ENCODE measurements around the gene FKBP1A.

Gene FKBP1A

DNA sequence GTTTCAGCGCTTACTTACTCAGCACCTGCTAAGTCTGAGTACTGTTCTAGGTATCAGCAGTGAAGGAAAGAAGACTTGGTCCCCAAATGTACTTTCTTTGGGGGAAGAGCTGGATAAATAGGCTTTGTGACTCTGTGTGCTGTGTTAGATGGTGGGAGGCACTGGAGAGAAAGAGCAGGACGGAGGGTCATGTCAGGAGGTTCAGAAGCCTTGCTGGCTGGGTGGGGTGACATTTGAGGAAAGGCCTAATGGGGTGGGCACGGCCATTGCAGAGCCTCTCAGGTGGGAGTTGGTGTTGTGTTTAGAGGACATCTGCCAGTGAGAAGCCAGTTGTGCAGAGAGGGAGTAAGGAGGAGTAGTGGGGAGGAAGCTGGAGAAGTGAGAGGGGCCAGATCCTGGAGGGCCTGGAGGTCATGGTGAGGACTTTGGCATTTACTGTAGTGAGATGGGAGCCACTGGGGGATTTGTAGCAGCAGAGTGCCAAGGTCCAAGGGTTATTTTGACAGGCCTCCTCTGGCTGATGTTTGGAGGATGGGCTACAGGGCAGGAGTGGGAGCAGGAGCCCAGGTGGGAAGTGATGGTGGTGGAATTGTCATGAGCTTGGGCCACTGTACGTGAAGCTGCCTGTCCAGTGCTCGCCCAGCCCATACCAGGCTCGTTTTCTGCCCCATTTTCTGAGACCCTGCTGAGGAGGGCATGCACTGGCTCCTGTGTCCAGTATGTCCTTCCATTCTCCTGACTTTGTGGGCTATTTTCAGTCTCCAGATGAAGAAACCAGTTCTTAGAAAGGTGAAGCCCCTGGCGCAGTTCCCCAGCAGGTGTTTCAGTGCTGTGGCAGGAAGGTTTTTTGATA is 64.8 kb downstream of the FKBP1A start:
- no peak for DNase-seq (ENCODE audit: insufficient read length)
- no peak for FAIRE-seq
- TF ChIP-seq POLR2A (IDR thresholded peaks at IDR 0.05; ENCODE audit: low read depth, low read length) (no peak), POLR2AphosphoS5 (IDR thresholded peaks at IDR 0.05; ENCODE audit: low read depth, low read length) (no peak), TAF1 (IDR thresholded peaks at IDR 0.05; ENCODE audit: borderline replicate concordance, low read depth, low read length) (no peak)

DNA sequence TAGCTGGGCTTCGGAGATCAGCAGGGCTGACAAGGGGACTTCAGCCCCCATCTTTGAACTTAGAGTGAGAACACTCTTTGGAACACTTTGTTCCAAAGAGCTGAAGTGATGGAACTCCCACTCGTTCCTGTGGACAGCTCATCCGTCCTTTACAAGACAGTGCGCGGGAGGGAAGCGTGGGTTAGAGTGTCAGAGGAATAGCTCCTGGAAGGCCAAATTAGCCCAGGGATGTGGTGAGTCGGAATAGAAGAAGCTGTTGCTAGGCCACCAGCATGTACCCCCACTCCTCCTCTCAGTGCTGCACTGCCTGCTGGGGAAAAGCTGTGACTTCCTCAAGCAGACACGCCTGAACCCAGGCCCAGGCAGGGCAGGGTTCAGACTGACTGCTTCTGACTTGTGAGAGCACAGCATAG is 65.6 kb downstream of the FKBP1A start:
- peak; percentile 21 for FAIRE-seq
- no peak for TF ChIP-seq TAF1 (IDR thresholded peaks at IDR 0.05; ENCODE audit: borderline replicate concordance, low read depth, low read length)
- no peak for DNase-seq (ENCODE audit: insufficient read length)

DNA sequence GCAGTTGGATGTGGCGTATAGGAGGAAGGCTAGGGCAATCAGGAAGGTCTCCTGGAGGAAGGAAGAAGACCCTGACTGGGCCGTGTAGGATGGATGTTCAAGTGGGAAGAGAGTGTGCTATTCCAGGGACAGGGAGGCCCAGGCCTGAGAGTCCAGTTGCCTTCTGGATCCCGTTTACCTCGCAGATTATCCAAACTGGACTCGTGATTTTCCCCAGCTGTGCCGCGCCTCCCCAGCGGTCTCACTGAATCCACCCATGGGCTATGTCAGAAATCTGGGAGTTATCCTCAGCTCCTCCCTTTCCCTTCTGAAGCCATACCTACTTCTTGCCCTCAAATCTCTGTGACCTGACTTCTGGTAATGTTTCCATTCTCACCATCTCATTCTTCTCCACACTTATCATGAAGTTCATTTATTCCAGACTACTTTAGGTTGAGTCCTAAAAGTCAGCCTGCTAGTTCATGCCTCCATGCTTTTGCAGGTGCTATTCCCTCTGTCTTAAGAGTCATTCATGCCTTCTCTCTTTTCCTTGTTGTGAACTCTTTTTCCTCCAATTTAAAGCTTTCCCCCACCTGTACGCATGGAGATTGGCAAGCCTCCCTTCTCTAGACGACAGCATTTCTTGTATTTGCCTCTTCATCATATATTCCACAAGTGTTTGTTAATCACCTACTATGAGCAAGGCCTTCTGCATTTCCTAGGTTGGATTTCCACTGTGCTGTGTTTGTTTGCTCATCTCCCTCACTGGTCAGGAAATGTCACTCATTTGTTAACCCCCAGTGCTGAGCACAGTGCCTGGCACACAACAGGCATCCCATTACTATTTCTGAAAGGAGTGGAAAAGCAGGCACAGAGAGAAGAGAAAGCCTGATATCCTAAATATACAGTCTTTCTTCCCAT is 66.6 kb downstream of the FKBP1A start:
- TF ChIP-seq TAF1 (IDR thresholded peaks at IDR 0.05; ENCODE audit: borderline replicate concordance, low read depth, low read length) (no peak), POLR2AphosphoS5 (IDR thresholded peaks at IDR 0.05; ENCODE audit: low read depth, low read length) (0 out of 2 replicates have a peak, but pooled peaks have one; percentile 33), POLR2A (IDR thresholded peaks at IDR 0.05; ENCODE audit: low read depth, low read length) (no peak)
- DNase-seq (ENCODE audit: insufficient read length) (no peak), FAIRE-seq (peak; percentile 46)

DNA sequence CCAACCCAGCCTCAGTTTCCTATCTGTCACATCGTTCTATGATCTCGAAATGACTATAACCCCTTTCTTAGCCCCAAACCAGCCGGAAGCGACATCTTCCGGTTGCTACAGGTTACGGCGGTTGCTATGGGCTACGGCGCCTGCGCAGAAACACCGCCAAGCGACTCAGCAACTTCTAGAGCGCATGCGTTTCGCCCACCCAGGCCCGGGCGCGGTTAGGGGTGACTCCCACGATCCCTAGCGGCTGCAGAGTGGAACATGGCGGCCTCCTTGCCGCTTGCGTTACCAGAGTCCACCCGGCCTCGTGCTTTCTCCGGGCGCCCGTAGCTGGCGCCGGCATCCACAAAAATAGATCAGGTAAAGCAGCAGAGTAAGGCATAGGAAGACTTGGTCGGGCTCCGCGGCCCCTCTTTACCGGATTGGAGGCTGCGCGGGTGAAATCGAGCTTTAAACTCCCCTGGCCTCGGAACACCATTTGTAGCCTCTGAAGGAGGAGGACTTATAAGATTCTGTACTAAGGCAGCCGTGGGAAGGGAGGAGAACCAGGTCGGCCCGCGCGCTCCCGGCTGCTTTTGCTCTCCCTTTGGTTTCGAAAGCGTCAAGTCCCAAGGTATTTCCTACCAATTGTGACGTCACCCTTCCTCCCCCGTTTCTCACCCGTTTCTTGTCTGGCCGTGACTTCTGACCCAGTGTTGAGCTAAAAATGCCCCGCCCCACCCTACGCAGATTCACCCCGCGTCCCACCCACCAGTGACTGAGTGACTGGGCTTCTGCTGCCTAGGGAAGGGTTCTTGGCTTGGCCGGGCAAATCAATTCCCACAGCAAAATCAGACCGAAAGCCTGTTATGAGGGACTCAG is 67.5 kb downstream of the FKBP1A start:
- FAIRE-seq (peak; percentile 100), DNase-seq (ENCODE audit: insufficient read length) (peak; percentile 96)
- peak; percentile 71 for TF ChIP-seq TAF1 (IDR thresholded peaks at IDR 0.05; ENCODE audit: borderline replicate concordance, low read depth, low read length)
- TF ChIP-seq POLR2A (IDR thresholded peaks at IDR 0.05; ENCODE audit: low read depth, low read length), result peak; percentile 97
- TF ChIP-seq POLR2AphosphoS5 (IDR thresholded peaks at IDR 0.05; ENCODE audit: low read depth, low read length), result peak; percentile 94

DNA sequence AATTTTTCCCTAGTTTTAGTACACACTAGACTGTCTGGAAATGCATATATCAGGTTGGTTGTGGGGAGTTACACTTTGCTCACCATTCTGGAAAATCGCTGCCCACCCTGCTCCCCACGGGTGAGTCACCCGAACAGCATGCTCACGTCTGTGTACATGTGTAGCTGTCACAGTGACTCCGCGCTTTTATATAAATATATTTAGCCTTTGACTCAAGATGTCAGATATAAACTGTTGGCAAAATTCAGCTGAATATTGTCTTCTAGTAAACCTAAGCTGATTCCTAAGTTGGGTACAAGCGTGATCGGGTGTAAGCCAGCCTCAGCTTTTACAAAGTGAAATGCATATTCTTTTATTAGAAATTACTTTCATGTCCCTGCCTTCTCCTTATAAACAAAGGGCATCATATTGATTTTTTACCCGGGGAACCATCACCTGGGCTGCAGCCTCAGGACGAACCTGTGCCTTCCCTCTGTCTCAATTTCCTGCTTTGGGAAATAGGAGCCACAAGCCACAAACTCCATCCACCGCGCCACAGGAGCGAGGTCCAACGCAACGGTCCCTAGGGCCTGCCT is 68.2 kb downstream of the FKBP1A start:
- FAIRE-seq (peak; percentile 14), DNase-seq (ENCODE audit: insufficient read length) (no peak)
- TF ChIP-seq POLR2A (IDR thresholded peaks at IDR 0.05; ENCODE audit: low read depth, low read length), result no peak
- no peak for TF ChIP-seq POLR2AphosphoS5 (IDR thresholded peaks at IDR 0.05; ENCODE audit: low read depth, low read length)
- TF ChIP-seq TAF1 (IDR thresholded peaks at IDR 0.05; ENCODE audit: borderline replicate concordance, low read depth, low read length), result no peak

DNA sequence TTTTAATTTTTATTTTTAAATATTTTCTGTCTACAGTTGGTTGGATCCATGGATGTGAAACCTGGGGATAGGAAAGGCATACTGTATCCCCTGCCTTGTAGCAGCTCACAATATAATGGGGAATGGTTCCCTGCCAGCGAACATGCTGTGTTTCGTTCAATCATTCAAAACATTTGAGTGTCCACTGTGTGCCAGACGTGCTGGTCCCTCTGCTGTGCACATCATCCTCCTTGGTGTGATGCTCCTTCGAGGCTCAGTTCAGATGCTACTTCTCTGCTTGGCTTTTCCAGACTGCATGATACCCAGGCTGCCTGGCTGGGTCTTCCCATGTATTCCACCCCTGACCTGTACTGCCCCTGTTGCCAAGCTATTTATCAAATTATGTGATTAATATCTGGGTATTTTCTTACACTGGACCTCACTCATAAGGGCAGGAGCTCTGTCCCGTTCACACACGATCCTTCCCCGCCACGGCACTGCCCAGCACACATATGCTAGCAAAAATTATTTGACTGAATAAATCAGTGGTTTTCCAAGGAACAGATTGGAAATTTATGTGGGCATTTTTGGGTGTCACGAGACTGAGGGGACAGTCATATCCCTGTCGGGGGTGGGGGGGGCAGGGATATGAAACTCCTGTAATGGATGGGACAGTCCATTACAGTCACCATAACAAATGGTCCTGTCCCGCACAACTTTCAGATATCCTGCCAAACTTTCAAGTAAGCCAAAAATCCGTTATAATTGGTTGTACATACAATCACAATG is 68.8 kb downstream of the FKBP1A start:
- no peak for FAIRE-seq
- TF ChIP-seq POLR2A (IDR thresholded peaks at IDR 0.05; ENCODE audit: low read depth, low read length) (no peak), POLR2AphosphoS5 (IDR thresholded peaks at IDR 0.05; ENCODE audit: low read depth, low read length) (no peak), TAF1 (IDR thresholded peaks at IDR 0.05; ENCODE audit: borderline replicate concordance, low read depth, low read length) (no peak)
- DNase-seq (ENCODE audit: insufficient read length), result no peak

DNA sequence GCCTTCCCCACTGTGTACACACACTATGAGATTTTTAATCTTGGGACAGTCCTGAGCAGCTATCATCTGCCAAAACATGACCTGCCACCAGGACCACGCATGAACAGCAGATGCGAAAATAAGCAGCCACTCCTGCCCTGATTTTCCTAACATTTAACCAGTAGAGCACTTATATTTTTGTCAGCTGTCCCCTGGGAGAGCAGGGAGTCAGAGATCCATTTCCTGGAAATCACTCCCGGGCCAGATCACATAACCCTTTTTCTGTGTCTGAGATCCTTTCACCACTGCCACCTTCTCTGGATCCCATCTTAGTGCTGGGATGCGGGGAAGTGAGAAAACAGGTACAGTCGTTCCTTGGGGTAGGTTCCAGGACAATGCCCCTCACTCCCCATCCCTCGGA is 69.6 kb downstream of the FKBP1A start:
- no peak for FAIRE-seq
- TF ChIP-seq POLR2A (IDR thresholded peaks at IDR 0.05; ENCODE audit: low read depth, low read length) (no peak), POLR2AphosphoS5 (IDR thresholded peaks at IDR 0.05; ENCODE audit: low read depth, low read length) (no peak), TAF1 (IDR thresholded peaks at IDR 0.05; ENCODE audit: borderline replicate concordance, low read depth, low read length) (no peak)
- DNase-seq (ENCODE audit: insufficient read length), result no peak

DNA sequence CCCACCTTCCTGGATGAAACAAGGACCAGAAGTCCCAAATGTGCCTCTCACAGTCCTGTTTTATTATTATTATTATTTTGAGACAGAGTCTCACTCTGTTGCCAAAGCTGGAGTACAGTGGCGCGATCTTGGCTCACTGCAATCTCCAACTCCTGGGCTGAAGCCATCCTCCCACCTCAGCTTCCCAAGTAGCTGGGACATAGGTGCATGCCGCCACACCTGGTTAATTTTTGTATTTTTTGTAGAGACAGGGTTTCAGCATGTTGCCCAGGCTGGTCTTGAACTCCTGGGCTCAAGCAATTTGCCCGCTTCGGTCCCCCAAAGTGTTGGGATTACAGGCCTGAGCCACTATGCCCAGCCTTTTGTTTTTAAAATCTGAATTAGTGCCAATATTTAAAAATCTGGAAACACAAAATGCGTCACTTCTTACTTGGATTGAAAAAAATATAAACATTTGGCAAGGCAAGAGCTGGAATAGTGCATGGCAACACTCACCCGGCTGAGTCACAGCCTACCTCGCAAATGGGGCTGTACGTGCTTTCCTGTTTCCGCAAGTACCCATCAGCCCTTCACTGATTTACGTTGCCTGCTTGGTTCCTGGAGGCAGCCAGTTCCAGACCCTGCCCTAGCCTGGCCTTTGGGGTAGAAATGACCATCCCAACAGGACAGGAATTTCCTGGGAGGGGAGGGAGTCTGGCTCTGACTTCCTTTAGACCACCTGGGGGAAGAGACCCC is 70.2 kb downstream of the FKBP1A start:
- FAIRE-seq (no peak), DNase-seq (ENCODE audit: insufficient read length) (no peak)
- no peak for TF ChIP-seq TAF1 (IDR thresholded peaks at IDR 0.05; ENCODE audit: borderline replicate concordance, low read depth, low read length)

DNA sequence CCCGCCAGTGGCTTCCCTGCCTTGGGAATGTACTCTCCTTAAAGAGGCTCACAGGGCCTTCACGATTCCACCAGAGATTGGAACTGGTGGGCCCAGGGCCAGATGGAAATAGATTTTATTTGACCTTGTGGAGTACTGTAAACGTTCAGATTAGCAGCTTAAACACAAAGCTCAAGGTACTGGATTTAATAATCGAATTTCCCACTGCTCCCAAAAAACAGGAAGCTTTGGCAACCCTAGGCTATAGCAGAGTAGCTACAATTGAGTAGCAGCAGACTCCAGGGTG is 71.3 kb downstream of the FKBP1A start:
- TF ChIP-seq POLR2AphosphoS5 (IDR thresholded peaks at IDR 0.05; ENCODE audit: low read depth, low read length), result no peak
- no peak for TF ChIP-seq POLR2A (IDR thresholded peaks at IDR 0.05; ENCODE audit: low read depth, low read length)
- no peak for TF ChIP-seq TAF1 (IDR thresholded peaks at IDR 0.05; ENCODE audit: borderline replicate concordance, low read depth, low read length)
- FAIRE-seq (no peak), DNase-seq (ENCODE audit: insufficient read length) (no peak)

Measured in GM12892 (cell line).